GM12891 (cell line): ENCODE data around the gene SNX32.

Experiments used
- DNase-seq: peaks from one replicate; pipeline ENCODE4 v3.0.0; 2011; ENCODE audit warnings: low spot score; ENCODE audit not compliant: insufficient read length
- FAIRE-seq: peaks from 2 replicates; lab custom pipeline; 2011; peaks lifted over from hg19 to GRCh38; lab: Jason Lieb, UNC
- PAX5 ChIP-seq: IDR thresholded peaks from 2 replicates; pipeline ENCODE4 v1.6.1; 2011; ENCODE audit warnings: low read length, moderate library complexity, mild to moderate bottlenecking; ENCODE audit not compliant: insufficient read depth, severe bottlenecking
- POLR2A ChIP-seq: IDR thresholded peaks from 2 replicates; pipeline ENCODE4 v1.6.1; 2011; ENCODE audit warnings: low read depth, low read length, control low read depth
- POLR2AphosphoS5 ChIP-seq: IDR thresholded peaks from 2 replicates; pipeline ENCODE4 v1.6.1; 2011; ENCODE audit warnings: low read depth, low read length, control low read depth
- POU2F2 ChIP-seq: IDR thresholded peaks from 2 replicates; pipeline ENCODE4 v1.6.1; 2011; ENCODE audit warnings: low read depth, mild to moderate bottlenecking, control low read depth, low read length, moderate library complexity
- SPI1 ChIP-seq: IDR thresholded peaks from 2 replicates; pipeline ENCODE4 v1.6.1; 2011; ENCODE audit warnings: low read depth, low read length, control low read depth
- TAF1 ChIP-seq: IDR thresholded peaks from 2 replicates; pipeline ENCODE4 v1.6.1; 2011; ENCODE audit warnings: low read depth, low read length, control low read depth

SNX32 gene

DNA sequence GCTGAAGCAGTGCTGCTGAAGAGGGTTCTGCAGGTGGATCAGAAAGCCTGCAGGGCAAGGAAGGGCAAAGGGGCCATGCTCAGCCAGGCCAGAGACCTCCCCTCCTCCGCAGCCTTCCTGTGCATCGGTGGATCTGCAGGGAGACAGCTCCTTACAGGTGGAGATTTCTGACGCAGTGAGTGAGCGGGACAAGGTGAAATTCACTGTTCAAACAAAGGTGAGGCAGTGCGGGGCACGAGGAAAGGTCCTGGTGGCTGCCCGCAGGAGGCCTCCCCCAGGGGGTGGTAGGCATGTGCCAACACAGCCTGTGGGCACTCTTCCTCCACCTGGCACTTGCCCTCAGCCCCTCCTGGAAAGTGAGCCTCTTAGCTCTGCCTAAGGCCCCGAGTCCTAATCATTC lies 15.6 kb downstream of the SNX32 start:
- FAIRE-seq (no peak), DNase-seq (no peak)
- TF ChIP-seq POLR2A (0 out of 2 replicates have a peak, but pooled peaks have one; percentile 34), POU2F2 (no peak), PAX5 (no peak)

DNA sequence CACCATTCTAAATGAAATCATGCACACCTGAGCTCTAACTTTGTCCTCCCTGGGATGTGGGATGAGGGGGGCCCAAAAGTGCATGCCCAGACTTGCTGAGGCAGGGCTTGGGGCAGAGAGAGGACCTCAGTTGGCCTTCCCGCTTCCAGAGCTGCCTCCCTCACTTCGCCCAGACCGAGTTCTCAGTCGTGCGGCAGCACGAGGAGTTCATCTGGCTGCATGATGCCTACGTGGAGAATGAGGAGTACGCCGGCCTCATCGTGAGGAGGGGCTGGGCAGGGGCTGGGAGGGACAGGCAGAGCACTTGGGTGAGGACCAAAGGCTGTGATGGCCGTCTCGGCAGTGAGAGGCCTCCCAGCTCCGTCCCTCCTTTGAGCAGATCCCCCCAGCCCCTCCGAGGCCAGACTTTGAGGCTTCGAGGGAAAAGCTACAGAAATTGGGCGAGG lies 16.0 kb downstream of the SNX32 start:
- TF ChIP-seq POLR2AphosphoS5 (peak; percentile 14; the same call in 1 of the 2 replicates), POLR2A (0 out of 2 replicates have a peak, but pooled peaks have one; percentile 8), PAX5 (no peak)
- no peak for DNase-seq
- no peak for FAIRE-seq

GRCh38 chr11:65850217-65851082 lies 16.7 kb downstream of the SNX32 start:
- TF ChIP-seq POLR2AphosphoS5: peak; percentile 58
- no peak for TF ChIP-seq TAF1
- TF ChIP-seq POLR2A: peak; percentile 27; the same call in 1 of the 2 replicates
- FAIRE-seq (no peak), DNase-seq (no peak)

GRCh38 chr11:65851083-65851579 lies 17.4 kb downstream of the SNX32 start:
- peak; percentile 9 for FAIRE-seq
- DNase-seq: no peak
- TF ChIP-seq POLR2AphosphoS5: 0 out of 2 replicates have a peak, but pooled peaks have one; percentile 16
- TF ChIP-seq POLR2A: peak; percentile 7; the same call in 1 of the 2 replicates
- TF ChIP-seq PAX5: no peak
- TF ChIP-seq TAF1: no peak
- TF ChIP-seq POU2F2: no peak; the same call in 1 of the 2 replicates
- TF ChIP-seq SPI1: no peak

DNA sequence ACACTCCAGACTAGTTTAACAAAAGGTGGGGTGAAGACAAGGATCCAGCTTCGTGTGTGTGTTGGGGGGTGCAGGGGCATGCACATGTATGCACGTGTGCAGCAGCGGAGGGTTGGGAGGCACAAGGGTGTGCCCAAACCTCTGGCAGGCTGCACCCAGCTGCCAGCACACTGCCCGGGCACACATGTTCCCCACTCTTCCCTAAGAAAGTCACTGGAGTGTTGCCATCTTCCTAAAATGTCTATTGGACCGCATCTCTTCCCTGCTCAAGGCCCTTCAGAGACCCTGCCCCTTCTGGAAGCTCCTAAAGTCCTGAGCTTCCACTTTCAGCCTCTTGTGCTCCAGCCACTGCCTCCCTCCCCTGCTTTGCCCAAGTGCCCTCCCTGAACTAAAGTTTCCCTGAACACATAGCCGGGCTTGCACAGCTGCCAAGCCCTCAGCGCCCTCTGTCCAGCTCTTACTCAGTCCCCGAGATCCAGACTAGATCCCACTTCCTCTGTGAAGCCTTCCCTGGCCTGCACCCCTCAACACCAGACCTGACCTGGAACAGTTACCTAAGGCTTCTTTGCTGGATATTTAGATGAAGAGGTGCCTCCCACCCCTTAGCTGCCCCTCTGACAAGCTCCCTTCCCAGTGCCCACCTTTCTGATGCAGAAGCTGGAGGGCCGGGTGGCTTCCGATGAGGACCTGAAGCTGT lies 18.2 kb downstream of the SNX32 start:
- TF ChIP-seq TAF1 (peak; percentile 10; the same call in 1 of the 2 replicates), POLR2AphosphoS5 (peak; percentile 76), SPI1 (no peak), POU2F2 (peak; percentile 41; the same call in 1 of the 2 replicates), PAX5 (no peak), POLR2A (peak; percentile 27; the same call in 1 of the 2 replicates)

DNA sequence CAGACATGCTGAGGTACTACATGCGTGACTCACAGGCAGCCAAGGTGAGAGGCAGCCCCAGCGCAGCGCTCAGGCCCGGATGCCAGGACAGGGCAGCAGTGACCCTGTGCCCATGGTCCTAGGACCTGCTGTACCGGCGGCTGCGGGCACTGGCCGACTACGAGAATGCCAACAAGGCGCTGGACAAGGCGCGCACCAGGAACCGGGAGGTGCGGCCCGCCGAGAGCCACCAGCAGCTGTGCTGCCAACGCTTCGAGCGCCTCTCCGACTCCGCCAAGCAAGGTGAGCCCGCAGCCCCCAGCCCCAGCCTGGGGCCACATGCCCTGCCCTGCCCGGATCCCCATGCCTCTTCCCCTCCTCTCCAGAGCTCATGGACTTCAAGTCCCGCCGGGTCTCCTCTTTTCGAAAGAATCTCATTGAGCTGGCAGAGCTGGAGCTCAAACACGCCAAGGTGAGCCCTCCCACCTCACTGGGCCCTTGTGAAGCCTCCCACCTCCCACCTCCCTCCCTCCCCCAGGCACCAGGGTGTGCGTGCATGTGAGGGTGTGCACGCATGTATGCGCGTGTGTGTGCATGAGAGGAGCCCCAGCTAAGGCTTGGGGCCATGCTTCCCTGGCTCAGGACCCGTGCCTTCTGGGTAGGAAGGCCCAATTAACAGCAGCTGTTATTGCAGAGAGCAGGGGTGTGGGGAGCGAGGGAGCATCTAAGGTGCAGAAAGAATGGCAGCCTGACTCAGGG lies 18.9 kb downstream of the SNX32 start:
- DNase-seq (no peak), FAIRE-seq (no peak)
- peak; percentile 8; the same call in 1 of the 2 replicates for TF ChIP-seq POU2F2
- TF ChIP-seq TAF1: no peak
- TF ChIP-seq POLR2A: peak; percentile 48
- peak; percentile 23 for TF ChIP-seq POLR2AphosphoS5

More for the DNA sequence above, 18.2 kb downstream of the SNX32 start:
- no peak for DNase-seq
- FAIRE-seq: no peak

GRCh38 chr11:65853246-65853979 lies 19.6 kb downstream of the SNX32 start:
- peak; percentile 54; the same call in 1 of the 2 replicates for TF ChIP-seq POLR2AphosphoS5
- TF ChIP-seq POU2F2: 0 out of 2 replicates have a peak, but pooled peaks have one; percentile 8
- TF ChIP-seq TAF1: no peak
- no peak for TF ChIP-seq SPI1
- no peak for TF ChIP-seq PAX5
- DNase-seq: no peak
- no peak for FAIRE-seq

DNA sequence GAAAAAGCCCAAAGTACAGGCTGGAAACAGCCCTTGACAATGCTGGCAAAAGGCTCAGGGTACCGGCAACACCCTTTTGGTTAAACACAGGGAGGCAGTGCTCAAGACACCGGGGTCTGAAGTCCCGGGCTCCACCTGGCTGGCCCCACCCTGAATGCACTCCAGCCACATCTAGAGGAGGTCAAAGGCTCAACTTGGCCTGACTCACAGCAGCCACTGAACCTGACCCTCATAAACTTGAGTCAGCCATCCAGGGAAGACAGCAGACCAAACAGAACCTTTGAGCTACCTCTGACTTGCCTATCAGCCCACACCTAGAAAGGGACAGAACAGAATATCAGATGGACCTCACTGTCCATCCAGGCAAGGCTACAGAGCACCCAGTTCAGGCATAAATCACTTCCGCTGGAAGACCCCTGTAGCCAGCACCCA lies 20.4 kb downstream of the SNX32 start:
- DNase-seq: no peak
- no peak for FAIRE-seq

More for the DNA sequence above, 20.4 kb downstream of the SNX32 start:
- TF ChIP-seq POLR2A (no peak; the same call in 1 of the 2 replicates), SPI1 (no peak), POU2F2 (no peak), TAF1 (no peak), POLR2AphosphoS5 (peak; percentile 27; the same call in 1 of the 2 replicates), PAX5 (no peak)
